K562 (cell line): ENCODE data around the gene NABP1. TPM values are rescaled to one million over a fixed set of nuclear protein-coding genes. Genes with fewer than 3 reads are reported as not detected.

Experiments
- CUX1 ChIP-seq: fragments of 200-800 bp; sonication (Bioruptor generic); IDR thresholded peaks from 2 replicates; pipeline ENCODE4 v1.6.1; 2016; ENCODE audit warnings: missing genetic modification characterization, missing compliant biosample characterization
- FOXJ3 ChIP-seq: sonication (generic); formaldehyde crosslinking; IDR thresholded peaks from 2 replicates; pipeline ENCODE4 v1.4.0; 2020; ENCODE audit warnings: mild to moderate bottlenecking, missing genetic modification reagents
- GABPB1 ChIP-seq: sonication (generic); formaldehyde crosslinking; IDR thresholded peaks from 2 replicates; pipeline ENCODE4 v1.8.0; 2022; ENCODE audit warnings: mild to moderate bottlenecking, missing genetic modification reagents
- HDGF ChIP-seq: fragments of 450-650 bp; IDR thresholded peaks from 2 replicates; pipeline ENCODE4 v1.6.1; 2016
- MAX ChIP-seq: sonication (generic); formaldehyde crosslinking; IDR thresholded peaks from 2 replicates; pipeline ENCODE4 v1.9.0; 2022; ENCODE audit warnings: mild to moderate bottlenecking, missing genetic modification reagents
- MLX ChIP-seq, 2 experiments: fragments of 450-650 bp in 1 of 2; sonication (generic) in 1 of 2; formaldehyde crosslinking; conservative IDR thresholded peaks; 2 replicates each; pipeline versions ENCODE4 v1.4.0 to v1.8.1; 2020 to 2022; ENCODE audit warnings: mild to moderate bottlenecking in 1 of 2, missing genetic modification reagents in 1 of 2
- MYC ChIP-seq, 2 experiments: fragments of 250-450 bp in 1 of 2; sonication (Bioruptor Pico) in 1 of 2; IDR thresholded peaks; 2 replicates each; pipeline versions ENCODE4 v1.5.1 to v1.6.1; 2012 to 2021; ENCODE audit warnings: low read depth in 2 of 2, borderline replicate concordance in 1 of 2, improper control_type of control experiment in 1 of 2, low read length in 1 of 2, mild to moderate bottlenecking in 1 of 2, moderate library complexity in 1 of 2
- POLR2G ChIP-seq: fragments of 200-400 bp; formaldehyde crosslinking; IDR thresholded peaks from 2 replicates; pipeline ENCODE4 v1.6.1; 2017; ENCODE audit warnings: low read depth, mild to moderate bottlenecking, antibody characterized with exemption, low read length, moderate library complexity
- RB1 ChIP-seq: fragments of 450-650 bp; IDR thresholded peaks from 2 replicates; pipeline ENCODE4 v1.6.1; 2017; ENCODE audit warnings: low read depth, mild to moderate bottlenecking
- TFE3 ChIP-seq: fragments of 450-650 bp; formaldehyde crosslinking; IDR thresholded peaks from 2 replicates; pipeline ENCODE4 v1.4.0; 2020; ENCODE audit warnings: mild to moderate bottlenecking, mixed read lengths
- ZNF354B ChIP-seq: fragments of 250-450 bp; sonication (Bioruptor Pico); IDR thresholded peaks from 2 replicates; pipeline ENCODE4 v1.4.0; 2020
- ZNF609 ChIP-seq: sonication (generic); formaldehyde crosslinking; IDR thresholded peaks from 2 replicates; pipeline ENCODE4 v1.8.1; 2023; ENCODE audit warnings: missing genetic modification reagents, mild to moderate bottlenecking, borderline replicate concordance
- ZSCAN29 ChIP-seq: fragments of 450-650 bp; IDR thresholded peaks from 2 replicates; pipeline ENCODE4 v1.6.1; 2017
- polyA plus RNA-seq, 8 experiments: library from polyadenylated mRNA; depleted of rRNA in 4 of 8; stranded (reverse) in 5 of 8; unstranded in 3 of 8; fragments of >200 nt; fragmentation: Nextera tagmentation in 2 of 8; fragmentation: Illumina TruSeq in 1 of 8; extraction: Ambion mirVana in 2 of 8; extraction: Trizol in 1 of 8; gene quantifications; 2 replicates each; pipeline versions ENCODE4 v1.2.1 to v1.2.3, GENCODE V29; 2011 to 2014; ENCODE audit warnings: inconsistent platforms in 1 of 8, missing spikeins in 1 of 8
- total RNA-seq, 7 experiments: library from RNA; depleted of rRNA in 6 of 7; stranded (reverse); fragments of >200 nt in 6 of 7; fragmentation: Illumina TruSeq in 2 of 7; extraction: Trizol in 2 of 7; gene quantifications; 2 replicates each; pipeline versions ENCODE4 v1.2.1 to v1.2.3, GENCODE V29; 2011 to 2021; ENCODE audit warnings: low replicate concordance in 1 of 7

NABP1 gene
- total and polyA plus RNA-seq, 9 of the 15 experiments (the other 6 are each of a cell fraction or from before 2014, with no cell fraction given) = 12.8 to 44.0 (median 20.2) TPM

- TF ChIP-seq TFE3 (CRISPR knock-in tag) (no peak), POLR2G (no peak), CUX1 (no peak), MAX (CRISPR knock-in tag) (no peak), ZNF354B (CRISPR knock-in tag) (no peak), RB1 (no peak), MYC (IDR thresholded peaks at IDR 0.05; ENCODE audit: low read depth, low read length) (no peak), MYC (CRISPR knock-in tag; IDR thresholded peaks at IDR 0.05; ENCODE audit: borderline replicate concordance, low read depth) (no peak), GABPB1 (no peak), ZNF609 (CRISPR knock-in tag) (no peak), FOXJ3 (CRISPR knock-in tag) (no peak), MLX (CRISPR knock-in tag; conservative IDR thresholded peaks at IDR 0.05) (no peak), HDGF (no peak), ZSCAN29 (no peak)
Measured at GRCh38 chr2:191637182-191638078, 40.5 kb upstream of the NABP1 start (continued).
